SK-N-SH (cell line): ENCODE measurements around the gene SDK1.
"Not testable (repeated sequence)": the region's sequence is repeated elsewhere in the genome, so short reads cannot be mapped to it uniquely, and the experiment has no call there.

Experiments
- CTCF ChIP-seq: fragments of 200-600 bp; sonication (generic); IDR thresholded peaks from 2 replicates; pipeline ENCODE4 v1.6.1; 2017; ENCODE audit warnings: antibody characterized with exemption, mild to moderate bottlenecking, moderate library complexity
- EZH2phosphoT487 ChIP-seq: fragments of 200-600 bp; sonication (generic); IDR thresholded peaks from 2 replicates; pipeline ENCODE4 v1.6.1; 2017; ENCODE audit warnings: low read depth, mixed run types, mild to moderate bottlenecking, antibody characterized with exemption, moderate library complexity, borderline replicate concordance
- GABPA ChIP-seq: IDR thresholded peaks from 2 replicates; pipeline ENCODE4 v1.4.0; 2012; ENCODE audit warnings: low read depth, mild to moderate bottlenecking
- GATA2 ChIP-seq: sonication (generic); formaldehyde crosslinking; IDR thresholded peaks from 2 replicates; pipeline ENCODE4 v1.5.0; 2020; ENCODE audit warnings: mild to moderate bottlenecking, missing genetic modification reagents
- IRF3 ChIP-seq: fragments of 150-350 bp; IDR thresholded peaks from 2 replicates; pipeline ENCODE4 v1.6.1; 2016; ENCODE audit warnings: mild to moderate bottlenecking, low read depth, low read length
- MAX ChIP-seq: IDR thresholded peaks from 2 replicates; pipeline ENCODE4 v1.4.0; 2012; ENCODE audit warnings: low read depth
- POLR2AphosphoS5 ChIP-seq: IDR thresholded peaks from 2 replicates; pipeline ENCODE4 v1.6.1; 2012; ENCODE audit warnings: low read depth, low read length
- RAD21 ChIP-seq: IDR thresholded peaks from 2 replicates; pipeline ENCODE4 v1.6.1; 2012; ENCODE audit warnings: mild to moderate bottlenecking, low read length
- RCOR1 ChIP-seq: fragments of 150-350 bp; IDR thresholded peaks from 2 replicates; pipeline ENCODE4 v1.6.1; 2017; ENCODE audit warnings: antibody characterized with exemption, low read length
- REST ChIP-seq: IDR thresholded peaks from 2 replicates; pipeline ENCODE4 v1.6.1; 2012; ENCODE audit warnings: mild to moderate bottlenecking, low read depth, low read length, moderate library complexity
- RFX5 ChIP-seq: IDR thresholded peaks from 2 replicates; pipeline ENCODE4 v1.6.1; 2012; ENCODE audit warnings: mild to moderate bottlenecking, improper control_type of control experiment, low read length
- SMC3 ChIP-seq: IDR thresholded peaks from 2 replicates; pipeline ENCODE4 v1.6.1; 2012; ENCODE audit warnings: low read depth, low read length, improper control_type of control experiment
- TAF1 ChIP-seq: IDR thresholded peaks from 2 replicates; pipeline ENCODE4 v1.6.1; 2012; ENCODE audit warnings: low read depth, mild to moderate bottlenecking, low read length, moderate library complexity, borderline replicate concordance
- TCF12 ChIP-seq: IDR thresholded peaks from 2 replicates; pipeline ENCODE4 v1.4.0; 2012

- not testable (repeated sequence) for TF ChIP-seq CTCF, RCOR1, REST, TCF12, IRF3, EZH2phosphoT487, TAF1, SMC3, RAD21, RFX5, MAX, GATA2, GABPA, POLR2AphosphoS5
Observed at GRCh38 chr7:4264206-4264605, 963.2 kb downstream of the SDK1 start.
